Activated T-helper 9 cell treated with anti-CD3 and anti-CD28 coated beads, Interleukin-2, amount 50 U/mL, for 16 hours (primary cell): ENCODE data around the gene SLC35D3.
A peak's percentile ranks its signal among the peaks of the same experiment; 100 is the strongest.
"Not testable (repeated sequence)": the region's sequence is repeated elsewhere in the genome, so short reads cannot be mapped to it uniquely, and the experiment has no call there.

Experiments used
- DNase-seq: peaks from one replicate; pipeline ENCODE4 v3.0.0-alpha.2; 2020; ENCODE audit warnings: low read depth

SLC35D3 gene

GRCh38 chr6:136964398-136964797 lies 42.3 kb downstream of the SLC35D3 start:
- no peak for DNase-seq

- DNase-seq: peak; percentile 37
These were observed 46.0 kb downstream of the SLC35D3 start for GRCh38 chr6:136967876-136968752.

- no peak for DNase-seq
These were observed 46.7 kb downstream of the SLC35D3 start for GRCh38 chr6:136968837-136969236.

GRCh38 chr6:136969433-136969832 lies 47.3 kb downstream of the SLC35D3 start:
- no peak for DNase-seq

- DNase-seq: no peak
These were observed 47.8 kb downstream of the SLC35D3 start for GRCh38 chr6:136969930-136970329.

- no peak for DNase-seq
These were observed 49.5 kb downstream of the SLC35D3 start for GRCh38 chr6:136971609-136972008.

- not testable (repeated sequence) for DNase-seq
These were observed 51.7 kb downstream of the SLC35D3 start for GRCh38 chr6:136973781-136974180.
